ENCODE results near the gene RPL12.

RPL12 gene

DNA sequence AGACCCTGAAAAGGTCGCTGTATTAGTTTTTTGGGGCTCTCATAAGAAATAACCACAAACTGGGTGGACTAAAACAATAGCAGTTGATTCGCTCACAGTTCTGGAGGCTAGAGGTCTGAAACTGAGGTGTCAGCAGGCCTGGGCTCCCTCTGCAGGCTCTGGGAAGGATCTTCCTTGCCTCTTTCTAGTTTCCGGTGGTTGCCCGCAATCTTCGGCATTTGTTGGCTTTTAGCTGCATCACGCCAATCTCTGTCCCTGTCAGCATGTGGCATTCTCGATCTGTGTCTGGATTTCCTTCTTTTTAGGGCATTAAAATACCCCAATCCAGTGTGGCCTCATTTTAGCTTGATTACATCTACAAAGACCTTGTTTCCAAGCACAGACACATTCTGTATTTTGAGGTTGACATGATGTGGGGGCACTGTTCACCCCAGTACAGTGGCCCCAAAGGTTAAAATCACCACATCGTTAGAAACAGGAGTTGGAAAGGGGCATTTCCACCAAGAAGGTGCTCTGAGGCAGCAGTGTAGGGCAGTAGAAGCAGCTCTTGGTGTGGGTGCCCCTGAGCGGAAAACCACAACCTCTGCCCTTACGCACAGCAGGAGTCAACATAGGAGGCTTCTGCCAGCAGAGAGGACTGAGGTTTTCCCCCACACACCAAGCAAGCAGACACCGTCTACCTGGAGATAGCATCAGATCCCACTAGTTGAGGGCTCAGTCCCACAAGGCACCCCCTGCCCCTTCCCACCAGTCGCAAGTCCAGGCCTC is 13.5 kb downstream of the RPL12 start:
- DNase-seq, result no peak

DNA sequence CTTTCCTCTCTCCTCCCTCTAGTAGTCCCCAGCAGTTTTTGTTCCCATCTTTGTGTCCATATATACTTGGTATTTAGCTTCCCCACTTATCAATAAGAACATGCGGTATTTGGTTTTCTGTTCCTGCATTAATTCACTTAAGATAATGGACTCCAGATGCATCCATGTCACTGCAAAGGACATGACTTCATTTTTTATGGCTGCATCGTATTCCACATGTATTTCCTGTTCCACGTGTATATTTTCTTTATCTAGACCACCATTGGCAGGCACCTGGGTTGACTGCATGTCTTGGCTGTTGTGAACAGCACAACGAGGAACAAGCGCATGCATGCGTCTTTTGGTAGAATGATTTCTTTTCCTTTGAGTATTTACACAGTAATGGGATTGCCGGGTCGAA is 20.8 kb downstream of the RPL12 start:
- no peak for DNase-seq

GRCh38 chr9:127428348-127428747 is 22.9 kb downstream of the RPL12 start:
- peak; percentile 27 for DNase-seq

- no peak for DNase-seq
Measured at GRCh38 chr9:127426756-127427155, 24.4 kb downstream of the RPL12 start.

- DNase-seq, result peak; percentile 38
Measured at GRCh38 chr9:127424676-127424999, 26.6 kb downstream of the RPL12 start.

DNA sequence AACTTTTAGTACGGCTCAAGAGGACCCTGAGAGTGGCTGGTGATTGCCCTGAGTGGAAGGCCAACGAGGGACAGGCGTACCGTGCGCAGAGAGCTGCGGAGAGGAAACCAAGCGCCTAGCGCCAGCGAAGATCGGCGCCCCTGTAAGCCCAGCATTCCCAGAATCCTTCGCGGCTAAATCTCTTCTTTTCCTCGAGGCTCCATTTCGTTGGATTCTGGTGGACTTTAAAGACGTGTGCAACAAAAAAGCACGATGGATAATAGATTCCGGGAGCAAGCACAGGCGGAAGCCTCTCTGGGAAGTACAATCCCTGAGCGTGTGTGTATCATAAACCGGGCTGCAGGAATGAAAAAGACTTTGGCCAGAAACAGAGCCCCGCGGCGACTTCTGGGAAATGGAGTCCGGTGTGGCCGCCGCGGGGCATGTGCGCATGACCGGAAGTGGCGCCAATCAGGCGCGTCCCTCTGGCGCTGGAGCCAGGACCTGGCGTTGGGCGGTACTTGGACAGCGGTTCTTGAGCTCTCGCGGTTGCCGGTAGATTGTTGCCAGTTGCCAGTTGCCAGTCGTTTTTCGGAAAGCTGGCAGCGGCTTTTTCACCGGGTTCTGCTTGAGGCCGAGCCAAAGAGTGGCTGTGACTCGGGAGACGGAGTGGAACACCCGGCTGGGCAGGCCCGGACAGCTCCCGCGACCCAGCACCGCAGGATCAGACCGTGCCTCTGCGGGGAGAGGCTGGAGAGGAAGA is 27.1 kb downstream of the RPL12 start, which contains the start of gene ZNF79:
ZNF79 (plus strand) TSS at position 449 of the 742 bp plus-strand sequence. CDS start 406 bp downstream, outside the sequence.
- DNase-seq, result peak; percentile 92

DNA sequence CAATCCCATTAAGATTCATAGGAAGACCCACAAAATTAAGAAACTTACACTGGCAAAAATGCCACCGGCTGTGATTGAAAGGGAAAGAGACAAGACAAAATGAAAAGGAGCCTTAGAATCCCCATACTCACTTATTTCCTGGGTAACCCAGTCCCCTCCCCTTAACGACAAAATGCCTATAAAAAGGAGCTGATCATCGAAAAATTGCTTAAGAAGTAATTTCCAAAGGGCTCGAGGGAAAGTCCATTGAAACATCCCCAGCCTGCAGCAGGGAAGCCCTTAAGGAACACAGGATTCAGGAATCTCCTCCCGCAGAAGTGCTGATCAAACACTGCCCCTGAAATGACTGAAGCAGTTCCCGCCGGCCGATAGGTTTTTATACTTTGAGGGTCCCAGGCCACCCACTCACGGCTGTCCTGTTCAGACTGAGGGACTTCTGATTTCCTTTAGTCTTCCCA is 27.7 kb downstream of the RPL12 start:
- no peak for DNase-seq

DNA sequence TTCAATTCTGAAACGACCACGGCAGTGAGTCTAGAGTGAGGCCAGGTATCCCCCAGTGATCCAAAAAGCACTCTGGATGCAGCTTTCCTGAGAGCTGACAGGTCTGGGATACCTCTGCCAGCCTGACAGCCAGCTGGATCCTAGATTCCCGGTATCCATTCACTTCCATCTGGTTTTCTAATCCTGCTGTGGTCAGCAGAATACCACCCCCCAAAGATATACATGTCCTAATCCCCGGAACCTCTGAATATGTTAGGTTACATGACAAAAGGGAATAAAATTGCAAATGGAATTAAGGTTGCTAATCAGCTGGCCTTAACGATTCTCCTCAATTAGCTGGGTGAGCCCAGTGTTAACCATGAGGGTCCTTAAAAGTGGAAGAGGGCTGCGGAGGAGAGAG is 28.4 kb downstream of the RPL12 start:
- DNase-seq, result no peak

DNA sequence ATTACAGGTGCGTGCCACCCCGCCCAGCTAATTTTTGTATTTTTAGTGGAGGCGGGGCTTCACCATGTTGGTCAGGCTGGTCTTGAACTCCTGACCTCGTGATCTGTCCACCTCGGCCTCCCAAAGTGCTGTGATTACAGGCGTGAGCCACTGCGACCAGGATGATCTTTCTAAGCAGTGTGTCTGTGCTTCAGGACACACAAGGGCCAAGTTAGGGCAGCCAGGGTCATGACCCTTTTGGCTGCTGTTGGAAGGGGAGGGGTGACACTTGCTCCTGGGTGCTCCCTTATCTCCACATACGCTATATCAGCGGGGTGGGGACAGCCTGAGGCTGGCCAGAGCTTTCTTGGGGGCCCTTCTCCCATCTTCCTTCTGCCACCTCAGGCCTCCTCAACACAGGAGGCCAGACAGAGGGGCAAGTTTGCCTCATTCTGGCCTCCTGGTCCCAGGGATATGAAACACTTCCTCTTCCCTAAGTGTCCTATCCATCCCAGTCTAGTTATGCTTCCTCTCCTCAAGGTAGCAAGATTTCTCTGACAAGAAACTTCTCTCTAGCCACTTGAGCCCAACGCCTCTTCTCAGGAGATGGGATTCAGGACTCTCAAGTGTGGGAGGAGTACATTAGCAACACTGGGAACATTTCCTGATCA is 28.9 kb downstream of the RPL12 start:
- peak; percentile 66 for DNase-seq

GRCh38 chr9:127421057-127421456 is 30.1 kb downstream of the RPL12 start:
- DNase-seq, result no peak

GRCh38 chr9:127419348-127419747 is 31.9 kb downstream of the RPL12 start:
- DNase-seq, result no peak

DNA sequence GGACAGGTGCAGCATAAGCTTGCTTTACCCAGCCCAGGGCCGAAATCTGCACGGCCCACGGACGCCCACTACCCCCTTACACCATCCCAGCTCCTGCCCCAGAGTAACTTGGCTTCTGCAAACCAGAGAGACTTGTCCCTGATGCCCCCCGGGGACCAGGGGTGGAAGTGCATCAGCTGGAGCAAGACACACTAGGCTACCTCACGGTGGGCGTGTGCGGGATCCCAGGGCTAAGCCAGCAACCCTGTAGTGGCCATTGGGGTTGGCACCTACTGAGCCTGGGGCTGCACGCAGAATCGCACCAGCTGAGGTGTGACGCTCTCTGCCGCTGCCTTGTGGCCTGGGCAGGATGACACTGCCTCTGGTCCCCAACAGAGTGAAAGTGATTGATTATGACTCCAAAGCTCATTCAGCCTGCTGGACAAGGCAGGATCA is 33.2 kb downstream of the RPL12 start:
- peak; percentile 64 for DNase-seq

GRCh38 chr9:127417131-127418036 is 33.8 kb downstream of the RPL12 start:
- DNase-seq, result no peak

GRCh38 chr9:127415657-127416056 is 35.5 kb downstream of the RPL12 start:
- no peak for DNase-seq

DNA sequence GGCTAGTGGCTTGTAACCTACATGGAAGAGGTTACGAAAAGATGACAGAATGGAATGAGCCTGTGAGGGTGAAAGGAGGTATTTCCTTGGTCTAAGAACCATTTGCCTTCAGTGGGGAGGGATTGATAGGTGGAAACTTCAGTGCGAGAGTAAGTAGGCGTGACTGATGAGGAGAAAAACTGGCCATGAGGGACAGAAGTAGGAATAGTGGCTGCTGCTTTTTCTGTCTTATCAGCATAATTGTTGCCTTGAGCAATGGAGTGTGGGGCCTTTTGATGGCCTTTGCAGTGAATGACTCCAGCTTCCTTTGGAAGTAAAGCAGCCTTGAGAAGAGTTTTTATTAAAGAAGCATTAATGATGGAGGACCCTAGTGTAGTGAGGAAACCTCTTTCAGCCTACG is 36.1 kb downstream of the RPL12 start:
- no peak for DNase-seq

GRCh38 chr9:127411122-127411521 is 40.1 kb downstream of the RPL12 start:
- no peak for DNase-seq

- no peak for DNase-seq
Measured at GRCh38 chr9:127407492-127407843, 43.7 kb downstream of the RPL12 start.

DNA sequence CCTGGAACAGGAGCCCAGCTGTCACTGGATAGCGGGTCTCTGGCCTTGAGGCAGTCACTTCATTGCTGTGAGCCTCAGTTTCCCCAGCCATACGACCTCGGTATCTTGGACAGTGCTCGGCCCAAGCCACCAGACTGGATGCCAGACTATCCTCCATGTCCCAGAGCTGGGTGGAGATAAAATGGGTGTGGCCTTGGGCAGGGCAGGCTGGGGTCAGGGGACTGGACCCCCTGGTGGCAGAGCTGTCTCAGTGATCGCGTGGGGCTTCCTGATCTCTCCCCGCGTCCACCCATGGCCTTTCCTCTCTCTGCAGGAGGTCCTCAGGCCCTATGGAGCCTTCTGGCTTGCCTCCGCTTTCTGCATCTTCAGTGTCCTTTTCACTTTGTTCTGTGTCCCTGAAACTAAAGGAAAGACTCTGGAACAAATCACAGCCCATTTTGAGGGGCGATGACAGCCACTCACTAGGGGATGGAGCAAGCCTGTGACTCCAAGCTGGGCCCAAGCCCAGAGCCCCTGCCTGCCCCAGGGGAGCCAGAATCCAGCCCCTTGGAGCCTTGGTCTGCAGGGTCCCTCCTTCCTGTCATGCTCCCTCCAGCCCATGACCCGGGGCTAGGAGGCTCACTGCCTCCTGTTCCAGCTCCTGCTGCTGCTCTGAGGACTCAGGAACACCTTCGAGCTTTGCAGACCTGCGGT is 44.3 kb downstream of the RPL12 start:
- DNase-seq, result no peak

GRCh38 chr9:127405344-127406125 is 45.7 kb downstream of the RPL12 start:
- no peak for DNase-seq

DNA sequence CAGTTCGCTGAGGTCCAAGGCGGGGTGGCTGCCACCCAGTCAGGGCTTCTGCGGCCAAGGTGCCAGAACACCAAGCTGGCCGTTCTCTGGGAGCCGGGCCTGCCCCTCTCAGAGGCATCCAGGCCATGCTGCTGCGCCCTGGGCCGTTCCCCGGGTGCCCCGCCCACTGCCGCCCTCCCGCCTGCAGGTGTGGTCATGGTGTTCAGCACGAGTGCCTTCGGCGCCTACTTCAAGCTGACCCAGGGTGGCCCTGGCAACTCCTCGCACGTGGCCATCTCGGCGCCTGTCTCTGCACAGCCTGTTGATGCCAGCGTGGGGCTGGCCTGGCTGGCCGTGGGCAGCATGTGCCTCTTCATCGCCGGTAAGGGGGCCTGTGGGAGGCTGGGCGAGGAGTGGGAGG is 46.6 kb downstream of the RPL12 start:
- no peak for DNase-seq

- DNase-seq, result no peak
Measured at GRCh38 chr9:127403507-127404192, 47.6 kb downstream of the RPL12 start.
